Endothelial cell (in vitro differentiated cells): ENCODE data around the gene ATP2A2. TPM values are rescaled to one million over a fixed set of nuclear protein-coding genes. Genes with fewer than 3 reads are reported as not detected.

Source experiments
- DNase-seq: peaks from one replicate; pipeline ENCODE4 v3.0.0; 2021; ENCODE audit warnings: low spot score
- H3K27ac Mint-ChIP-seq: one replicate; pipeline ENCODE4 v1.8.0; 2021; ENCODE audit warnings: mixed read lengths, inconsistent platforms; ENCODE audit not compliant: unreplicated experiment
- H3K27me3 Mint-ChIP-seq: one replicate; pipeline ENCODE4 v1.8.0; 2021; ENCODE audit warnings: mild to moderate bottlenecking, moderate library complexity, mixed read lengths, inconsistent platforms; ENCODE audit not compliant: unreplicated experiment
- H3K36me3 Mint-ChIP-seq: one replicate; pipeline ENCODE4 v1.8.0; 2021; ENCODE audit warnings: mild to moderate bottlenecking, low read depth, mixed read lengths, inconsistent platforms; ENCODE audit not compliant: unreplicated experiment
- H3K4me1 Mint-ChIP-seq: one replicate; pipeline ENCODE4 v1.8.0; 2021; ENCODE audit warnings: mild to moderate bottlenecking, mixed read lengths, inconsistent platforms; ENCODE audit not compliant: unreplicated experiment
- H3K4me3 Mint-ChIP-seq: one replicate; pipeline ENCODE4 v1.8.0; 2021; ENCODE audit warnings: mild to moderate bottlenecking, mixed read lengths, inconsistent platforms; ENCODE audit not compliant: unreplicated experiment
- H3K9me3 Mint-ChIP-seq: one replicate; pipeline ENCODE4 v1.8.0; 2021; ENCODE audit warnings: mixed read lengths, inconsistent platforms; ENCODE audit not compliant: unreplicated experiment
- total RNA-seq: library from RNA; stranded (reverse); fragmentation: NEBNext Ultra II Directional; extraction: Animal tissue kit (Norgen Biotek cat#: 25700); gene quantifications from one replicate; pipeline ENCODE4 v1.2.1, GENCODE V29; 2021; ENCODE audit not compliant: unreplicated experiment
- TF ChIP-seq, protein P1 (sequence below): fragments of 200-600 bp; sonication (generic); IDR thresholded peaks from one replicate; pipeline ENCODE4 v1.5.0; 2021; ENCODE audit warnings: antibody characterized with exemption; ENCODE audit not compliant: unreplicated experiment

The ATP2A2 gene
- total RNA-seq, 1 donor from 2014 or later = 178 TPM

GRCh38 chr12:110369992-110370391 is 88.9 kb downstream of the ATP2A2 start:
- H3K27me3 Mint-ChIP-seq = no peaks in the 10 kb centered on the region
- no peak overlapping the region for H3K27ac Mint-ChIP-seq
- DNase-seq = no peak
- H3K36me3 Mint-ChIP-seq = peaks cover 24% of the 10 kb centered on the region
- H3K9me3 Mint-ChIP-seq = no peaks in the 10 kb centered on the region
- no peak overlapping the region for H3K4me3 Mint-ChIP-seq
- TF ChIP-seq, protein P1, sequence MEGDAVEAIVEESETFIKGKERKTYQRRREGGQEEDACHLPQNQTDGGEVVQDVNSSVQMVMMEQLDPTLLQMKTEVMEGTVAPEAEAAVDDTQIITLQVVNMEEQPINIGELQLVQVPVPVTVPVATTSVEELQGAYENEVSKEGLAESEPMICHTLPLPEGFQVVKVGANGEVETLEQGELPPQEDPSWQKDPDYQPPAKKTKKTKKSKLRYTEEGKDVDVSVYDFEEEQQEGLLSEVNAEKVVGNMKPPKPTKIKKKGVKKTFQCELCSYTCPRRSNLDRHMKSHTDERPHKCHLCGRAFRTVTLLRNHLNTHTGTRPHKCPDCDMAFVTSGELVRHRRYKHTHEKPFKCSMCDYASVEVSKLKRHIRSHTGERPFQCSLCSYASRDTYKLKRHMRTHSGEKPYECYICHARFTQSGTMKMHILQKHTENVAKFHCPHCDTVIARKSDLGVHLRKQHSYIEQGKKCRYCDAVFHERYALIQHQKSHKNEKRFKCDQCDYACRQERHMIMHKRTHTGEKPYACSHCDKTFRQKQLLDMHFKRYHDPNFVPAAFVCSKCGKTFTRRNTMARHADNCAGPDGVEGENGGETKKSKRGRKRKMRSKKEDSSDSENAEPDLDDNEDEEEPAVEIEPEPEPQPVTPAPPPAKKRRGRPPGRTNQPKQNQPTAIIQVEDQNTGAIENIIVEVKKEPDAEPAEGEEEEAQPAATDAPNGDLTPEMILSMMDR = no peak
- no peaks in the 10 kb centered on the region for H3K4me1 Mint-ChIP-seq

DNA sequence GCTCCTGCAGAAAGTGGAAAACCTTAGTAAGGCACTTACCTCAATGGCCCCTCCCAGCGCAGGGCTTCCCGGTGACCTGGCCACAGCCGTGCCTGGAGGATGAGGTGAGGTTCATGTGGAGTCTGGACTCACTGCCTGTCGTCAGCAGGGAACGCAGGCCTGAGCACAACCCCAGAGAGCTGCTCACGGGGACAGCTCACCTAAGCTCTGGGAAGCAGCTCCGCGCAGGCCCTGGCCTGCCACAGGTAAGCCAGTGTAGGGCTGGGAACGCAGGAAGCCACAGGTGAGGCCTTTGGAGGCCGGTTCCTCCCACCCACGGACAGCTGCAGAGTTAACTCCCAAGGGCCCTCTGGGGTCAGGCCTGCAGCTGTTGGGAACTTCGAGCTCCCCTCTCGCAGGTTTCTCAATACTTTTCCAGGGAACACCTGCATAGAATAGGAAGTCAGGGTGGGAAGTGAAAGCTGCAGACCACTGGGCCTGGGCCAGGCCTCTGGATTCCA is 89.7 kb downstream of the ATP2A2 start:
- H3K27me3 Mint-ChIP-seq = no peaks in the 10 kb centered on the region
- H3K9me3 Mint-ChIP-seq = no peaks in the 10 kb centered on the region
- TF ChIP-seq, protein P1 = no peak
- no peaks in the 10 kb centered on the region for H3K4me1 Mint-ChIP-seq
- no peak overlapping the region for H3K4me3 Mint-ChIP-seq
- no peak for DNase-seq
- no peak overlapping the region for H3K27ac Mint-ChIP-seq
- H3K36me3 Mint-ChIP-seq = peaks cover 29% of the 10 kb centered on the region

GRCh38 chr12:110371408-110372055 is 90.5 kb downstream of the ATP2A2 start:
- no peak for DNase-seq
- TF ChIP-seq, protein P1 = no peak
- Mint-ChIP-seq H3K27me3 (peaks cover 1% of the 10 kb centered on the region), H3K27ac (no peak overlapping the region), H3K9me3 (no peaks in the 10 kb centered on the region), H3K36me3 (peaks cover 33% of the 10 kb centered on the region), H3K4me1 (no peaks in the 10 kb centered on the region), H3K4me3 (no peak overlapping the region)

DNA sequence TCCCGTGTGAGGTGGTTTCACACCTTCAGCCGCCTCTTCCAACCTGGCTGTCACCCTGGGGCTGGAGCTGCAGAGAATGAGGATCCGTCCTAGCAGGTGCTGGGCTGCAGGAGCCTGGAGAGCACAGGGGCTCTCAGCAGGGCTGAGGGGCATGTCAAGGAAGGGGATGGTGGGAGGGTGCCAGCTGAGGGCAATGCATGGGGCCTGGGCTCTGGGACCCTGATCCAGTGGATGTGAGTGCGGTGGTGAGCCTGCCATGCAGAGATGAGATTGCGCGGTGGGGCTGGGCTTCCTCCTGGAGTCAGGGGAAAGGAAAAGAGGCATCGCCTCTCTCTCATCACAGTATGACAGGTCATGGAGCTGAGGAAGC is 91.0 kb downstream of the ATP2A2 start:
- peaks cover 2% of the 10 kb centered on the region for H3K27me3 Mint-ChIP-seq
- H3K4me1 Mint-ChIP-seq = no peaks in the 10 kb centered on the region
- TF ChIP-seq, protein P1 = no peak
- H3K9me3 Mint-ChIP-seq = no peaks in the 10 kb centered on the region
- no peak for DNase-seq
- no peak overlapping the region for H3K27ac Mint-ChIP-seq
- H3K36me3 Mint-ChIP-seq = peaks cover 33% of the 10 kb centered on the region
- H3K4me3 Mint-ChIP-seq = no peak overlapping the region

- Mint-ChIP-seq H3K36me3 (peaks cover 40% of the 10 kb centered on the region), H3K4me3 (no peak overlapping the region), H3K27me3 (peaks cover 2% of the 10 kb centered on the region), H3K9me3 (no peaks in the 10 kb centered on the region), H3K4me1 (no peaks in the 10 kb centered on the region), H3K27ac (no peak overlapping the region)
- TF ChIP-seq, protein P1 = no peak
- DNase-seq = no peak
Measured at GRCh38 chr12:110373025-110373424, 92.0 kb downstream of the ATP2A2 start.
